HepG2 (cell line): ENCODE measurements around the gene WDR45B. TPM values are rescaled to one million over a fixed set of nuclear protein-coding genes. Genes with fewer than 3 reads are reported as not detected.

Experiments used
- AGO1 ChIP-seq: fragments of 200-400 bp; formaldehyde crosslinking; IDR thresholded peaks from 2 replicates; pipeline ENCODE4 v1.6.1; 2017; ENCODE audit warnings: mild to moderate bottlenecking, low read depth, low read length, moderate library complexity; ENCODE audit not compliant: poor library complexity, severe bottlenecking
- CBX1 ChIP-seq: IDR thresholded peaks from one replicate; pipeline ENCODE4 v1.6.1; 2016; ENCODE audit warnings: antibody characterized with exemption, low read depth
- CSRNP2 ChIP-seq: sonication (generic); formaldehyde crosslinking; conservative IDR thresholded peaks from 2 replicates; pipeline ENCODE4 v1.8.0; 2022; ENCODE audit warnings: low read depth, missing genetic modification reagents
- FOSL1 ChIP-seq: sonication (generic); formaldehyde crosslinking; IDR thresholded peaks from 2 replicates; pipeline ENCODE4 v1.9.0; 2021; ENCODE audit warnings: missing genetic modification reagents, borderline replicate concordance
- HOXD1 ChIP-seq: sonication (generic); formaldehyde crosslinking; IDR thresholded peaks from 2 replicates; pipeline ENCODE4 v1.5.0; 2020; ENCODE audit warnings: missing genetic modification reagents
- NFKBIZ ChIP-seq: IDR thresholded peaks from 2 replicates; pipeline ENCODE4 v1.6.1; 2018; ENCODE audit warnings: missing genetic modification reagents, missing compliant biosample characterization
- NKX3-1 ChIP-seq: sonication (generic); formaldehyde crosslinking; IDR thresholded peaks from 2 replicates; pipeline ENCODE4 v1.5.0; 2020; ENCODE audit warnings: missing genetic modification reagents
- NR1H2 ChIP-seq: sonication (generic); formaldehyde crosslinking; IDR thresholded peaks from 2 replicates; pipeline ENCODE4 v1.8.1; 2022; ENCODE audit warnings: low read depth, missing genetic modification reagents, borderline replicate concordance
- PATZ1 ChIP-seq: sonication (generic); formaldehyde crosslinking; IDR thresholded peaks from 2 replicates; pipeline ENCODE4 v1.4.0; 2020; ENCODE audit warnings: missing genetic modification reagents
- PHF21A ChIP-seq: sonication (generic); formaldehyde crosslinking; IDR thresholded peaks from 2 replicates; pipeline ENCODE4 v1.5.0; 2020; ENCODE audit warnings: mild to moderate bottlenecking, missing genetic modification reagents
- RXRB ChIP-seq: IDR thresholded peaks from 2 replicates; pipeline ENCODE4 v1.6.1; 2016; ENCODE audit warnings: borderline replicate concordance, missing genetic modification reagents, missing compliant biosample characterization
- SALL1 ChIP-seq: sonication (generic); formaldehyde crosslinking; IDR thresholded peaks from 2 replicates; pipeline ENCODE4 v1.8.0; 2022; ENCODE audit warnings: mild to moderate bottlenecking, missing genetic modification reagents
- SKI ChIP-seq: fragments of 450-650 bp; IDR thresholded peaks from one replicate; pipeline ENCODE4 v1.6.1; 2018; ENCODE audit warnings: mild to moderate bottlenecking; ENCODE audit not compliant: partially characterized antibody
- SMYD3 ChIP-seq: sonication (generic); formaldehyde crosslinking; IDR thresholded peaks from 2 replicates; pipeline ENCODE4 v1.8.1; 2023; ENCODE audit warnings: mild to moderate bottlenecking, missing genetic modification reagents
- TRAFD1 ChIP-seq: sonication (generic); formaldehyde crosslinking; IDR thresholded peaks from 2 replicates; pipeline ENCODE4 v1.5.1; 2020; ENCODE audit warnings: missing genetic modification reagents, mild to moderate bottlenecking, borderline replicate concordance
- ZBTB14 ChIP-seq: sonication (generic); formaldehyde crosslinking; IDR thresholded peaks from 2 replicates; pipeline ENCODE4 v1.4.0; 2020; ENCODE audit warnings: missing genetic modification reagents
- ZMYM2 ChIP-seq: sonication (generic); formaldehyde crosslinking; IDR thresholded peaks from 2 replicates; pipeline ENCODE4 v1.8.0; 2022; ENCODE audit warnings: mild to moderate bottlenecking, missing genetic modification reagents
- ZNF18 ChIP-seq: sonication (generic); formaldehyde crosslinking; IDR thresholded peaks from 2 replicates; pipeline ENCODE4 v1.8.0; 2022; ENCODE audit warnings: mild to moderate bottlenecking, missing genetic modification reagents; ENCODE audit not compliant: insufficient replicate concordance
- ZNF256 ChIP-seq: sonication (generic); formaldehyde crosslinking; conservative IDR thresholded peaks from 2 replicates; pipeline ENCODE4 v1.4.0; 2020; ENCODE audit warnings: missing genetic modification reagents
- ZNF282 ChIP-seq: fragments of 450-650 bp; IDR thresholded peaks from 2 replicates; pipeline ENCODE4 v1.6.1; 2018; ENCODE audit not compliant: partially characterized antibody
- ZNF354B ChIP-seq: sonication (generic); formaldehyde crosslinking; IDR thresholded peaks from 2 replicates; pipeline ENCODE4 v1.8.0; 2022; ENCODE audit warnings: mild to moderate bottlenecking, missing genetic modification reagents
- ZNF629 ChIP-seq: sonication (generic); formaldehyde crosslinking; conservative IDR thresholded peaks from 2 replicates; pipeline ENCODE4 v1.5.0; 2020; ENCODE audit warnings: missing genetic modification reagents
- ZNF720 ChIP-seq: sonication (generic); formaldehyde crosslinking; IDR thresholded peaks from 2 replicates; pipeline ENCODE4 v1.4.0; 2020; ENCODE audit warnings: missing genetic modification reagents
- ZNF75D ChIP-seq: sonication (generic); formaldehyde crosslinking; IDR thresholded peaks from 2 replicates; pipeline ENCODE4 v1.8.1; 2023; ENCODE audit warnings: missing genetic modification reagents, mild to moderate bottlenecking, borderline replicate concordance
- polyA plus RNA-seq, 8 experiments: library from polyadenylated mRNA; depleted of rRNA in 3 of 8; stranded (reverse) in 7 of 8; unstranded in 1 of 8; fragments of >200 nt; fragmentation: Illumina TruSeq in 4 of 8; extraction: Trizol in 4 of 8; gene quantifications; 2 replicates each; pipeline versions ENCODE4 v1.2.1 to v1.2.3, GENCODE V29; 2011 to 2016; ENCODE audit warnings: low read depth in 4 of 8, missing spikeins in 1 of 8, mixed read lengths in 1 of 8; ENCODE audit not compliant: insufficient read depth in 1 of 8
- total RNA-seq, 5 experiments: library from RNA; depleted of rRNA; stranded (reverse); fragments of >200 nt; fragmentation: Illumina TruSeq; extraction: Trizol; gene quantifications; 2 replicates each; pipeline ENCODE4 v1.2.3, GENCODE V29; 2016; ENCODE audit warnings: low read depth in 1 of 5

The WDR45B gene
- total and polyA plus RNA-seq, 2 of the 13 experiments (the other 11 are each of a cell fraction or from before 2014, with no cell fraction given), result 86.2 to 155 TPM

GRCh38 chr17:82668631-82669099 lies 20.4 kb upstream of the WDR45B start (continued):
- TF ChIP-seq NKX3-1 (CRISPR knock-in tag) (no peak), SKI (no peak), ZNF75D (CRISPR knock-in tag) (no peak), ZNF18 (no peak), SMYD3 (CRISPR knock-in tag) (no peak), HOXD1 (CRISPR knock-in tag) (no peak), NFKBIZ (CRISPR knock-in tag) (no peak), ZNF354B (no peak), ZBTB14 (CRISPR knock-in tag) (no peak), NR1H2 (CRISPR knock-in tag) (no peak), FOSL1 (CRISPR knock-in tag) (no peak), PATZ1 (CRISPR knock-in tag) (peak; percentile 49; the same call in 1 of the 2 replicates), CSRNP2 (no peak), TRAFD1 (CRISPR knock-in tag) (no peak), PHF21A (CRISPR knock-in tag) (peak; percentile 72), ZNF629 (CRISPR knock-in tag) (no peak), ZMYM2 (no peak), AGO1 (no peak), CBX1 (peak; percentile 32), RXRB (CRISPR knock-in tag) (peak; percentile 31; the same call in 1 of the 2 replicates), SALL1 (CRISPR knock-in tag) (peak; percentile 44; the same call in 1 of the 2 replicates), ZNF256 (CRISPR knock-in tag) (no peak), ZNF282 (no peak), ZNF720 (CRISPR knock-in tag) (no peak)
